ENCODE results near the gene PPP1R9B. TPM values are rescaled to one million over a fixed set of nuclear protein-coding genes. Genes with fewer than 3 reads are reported as not detected.
A peak's percentile ranks its signal among the peaks of the same experiment; 100 is the strongest.

PPP1R9B gene
- polyA plus RNA-seq, 1 donor from 2014 or later, result 4.2 TPM

DNA sequence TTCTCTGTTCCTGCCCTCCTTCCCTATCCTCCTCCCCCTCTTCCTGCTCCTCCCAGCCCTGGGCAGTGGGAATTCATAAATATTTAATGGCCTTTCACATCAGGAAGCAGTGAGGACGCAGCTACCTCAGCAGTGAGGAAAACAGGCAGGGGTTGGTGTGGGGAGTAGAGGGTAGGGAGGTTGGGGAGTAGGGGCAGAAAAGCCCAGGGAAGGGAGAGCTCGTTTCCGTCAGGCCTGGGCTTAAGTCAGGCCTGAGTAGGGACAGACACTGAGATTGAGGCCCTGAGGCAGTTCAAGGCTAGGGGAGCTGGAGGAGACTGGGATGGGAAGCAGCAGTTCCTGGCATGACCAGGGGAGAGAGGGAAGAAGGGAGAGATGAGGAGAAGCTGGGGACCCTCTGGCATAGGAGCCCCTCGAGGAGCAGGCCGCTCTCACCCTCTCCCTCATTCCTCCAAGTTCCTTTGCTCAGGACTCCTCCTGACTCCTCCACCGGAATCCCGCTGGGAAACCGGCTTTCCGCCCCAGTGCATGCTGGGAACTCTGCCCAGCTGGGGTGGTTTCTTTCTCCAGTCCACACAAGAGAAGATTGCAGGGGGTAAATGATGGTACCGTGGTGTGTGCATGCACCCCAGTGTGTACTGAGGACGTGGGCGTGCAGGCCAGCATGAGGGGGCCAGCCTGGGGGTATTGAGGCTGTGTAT is 26.7 kb downstream of the PPP1R9B start:
- Mint-ChIP-seq H3K27ac (no peak overlapping the region), H3K4me1 (peaks cover 7 to 9% (median 9%) of the 10 kb centered on the region in 3 donors), H3K36me3 (no peaks in the 10 kb centered on the region), H3K9me3 (no peaks in the 10 kb centered on the region), H3K4me3 (no peak overlapping the region), H3K27me3 (peaks cover 11% of the 10 kb centered on the region)

DNA sequence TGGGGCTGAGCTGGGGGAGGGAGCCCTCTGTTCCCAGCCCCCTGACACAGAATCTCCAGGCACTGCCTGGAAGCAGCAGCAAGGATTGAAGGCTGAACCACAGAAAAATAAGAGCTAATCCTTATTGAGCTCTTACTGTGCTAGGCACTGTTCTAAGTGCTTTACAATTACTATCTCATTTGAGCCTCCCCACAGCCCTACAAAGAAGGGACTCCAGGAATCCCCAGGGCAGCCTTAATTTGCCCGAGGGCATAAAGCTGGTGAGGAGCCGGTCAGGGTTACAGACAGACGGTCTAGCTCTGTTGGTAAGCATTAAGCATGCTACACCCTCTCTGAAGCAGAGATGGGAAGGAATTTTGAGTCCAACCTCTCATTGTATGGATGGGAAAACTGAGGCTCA is 27.5 kb downstream of the PPP1R9B start:
- no peaks in the 10 kb centered on the region for H3K36me3 Mint-ChIP-seq
- peaks cover 3 to 5% (median 5%) of the 10 kb centered on the region in 3 donors for H3K4me1 Mint-ChIP-seq
- no peak overlapping the region for H3K4me3 Mint-ChIP-seq
- H3K27ac Mint-ChIP-seq, result no peak overlapping the region
- H3K27me3 Mint-ChIP-seq, result peaks cover 9% of the 10 kb centered on the region
- no peaks in the 10 kb centered on the region for H3K9me3 Mint-ChIP-seq

DNA sequence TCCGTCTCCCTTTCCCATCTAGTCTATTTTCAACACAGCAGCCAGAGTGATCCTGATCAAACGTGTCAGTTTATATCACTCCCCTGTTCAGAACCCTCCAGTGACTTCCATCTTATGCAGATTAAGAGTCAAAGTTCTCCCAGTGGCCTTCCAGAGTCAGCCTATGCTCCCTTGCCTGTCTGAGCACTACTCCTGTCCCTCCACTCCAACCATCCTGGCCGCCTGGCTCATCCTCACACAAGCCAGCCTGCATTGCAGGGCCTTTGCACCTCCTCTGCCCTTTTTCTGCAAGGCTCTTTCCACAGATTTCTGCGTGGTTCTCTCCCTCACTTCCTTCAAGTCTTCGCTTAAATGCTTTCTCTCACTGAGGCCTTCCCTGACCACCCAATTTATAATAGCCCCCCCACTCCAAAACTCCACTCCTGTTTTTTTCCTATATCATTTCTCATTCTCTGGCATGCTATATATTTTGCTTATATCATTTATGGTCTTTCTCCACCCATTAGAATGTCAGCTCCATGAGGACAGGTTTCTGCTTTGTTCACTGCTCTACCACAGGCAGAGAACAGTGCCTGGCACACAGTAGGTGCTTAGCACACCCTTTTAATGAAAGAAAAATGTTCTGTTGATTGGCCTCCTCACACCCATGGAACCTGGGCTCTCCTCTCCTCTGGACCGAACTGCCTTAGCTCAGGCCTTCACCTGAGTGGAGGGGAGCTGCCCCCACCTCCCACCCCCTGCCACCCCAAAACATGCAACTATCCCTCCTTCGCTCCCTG is 29.8 kb downstream of the PPP1R9B start:
- Mint-ChIP-seq H3K4me3 (no peak overlapping the region), H3K9me3 (no peaks in the 10 kb centered on the region), H3K36me3 (no peaks in the 10 kb centered on the region), H3K27me3 (peaks cover 16% of the 10 kb centered on the region), H3K4me1 (peaks cover 5% of the 10 kb centered on the region in 3 donors), H3K27ac (no peak overlapping the region)

DNA sequence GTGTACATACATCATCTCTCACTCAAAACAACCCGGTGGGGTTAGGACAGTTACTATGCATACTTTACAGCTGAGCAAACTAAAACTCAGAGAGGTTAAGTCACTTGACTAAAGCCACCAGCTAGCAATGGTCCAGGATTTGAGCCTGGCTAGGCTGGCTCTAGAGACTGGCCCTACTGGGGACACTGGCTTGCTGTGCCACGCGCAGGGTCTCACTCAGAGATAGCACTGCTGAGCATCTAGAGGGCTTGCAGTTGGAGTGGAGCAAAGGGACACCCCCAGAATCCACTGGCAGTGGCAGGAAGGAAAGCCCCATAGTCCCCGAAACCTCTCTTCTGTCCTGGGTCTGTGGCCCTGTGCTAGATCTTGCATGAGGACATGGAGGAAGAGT is 31.7 kb downstream of the PPP1R9B start:
- peaks cover 22% of the 10 kb centered on the region for H3K27me3 Mint-ChIP-seq
- H3K4me1 Mint-ChIP-seq, result peaks cover 5 to 10% (median 7%) of the 10 kb centered on the region in 3 donors
- no peaks in the 10 kb centered on the region for H3K9me3 Mint-ChIP-seq
- H3K36me3 Mint-ChIP-seq, result no peaks in the 10 kb centered on the region
- no peak overlapping the region for H3K27ac Mint-ChIP-seq
- H3K4me3 Mint-ChIP-seq, result no peak overlapping the region

DNA sequence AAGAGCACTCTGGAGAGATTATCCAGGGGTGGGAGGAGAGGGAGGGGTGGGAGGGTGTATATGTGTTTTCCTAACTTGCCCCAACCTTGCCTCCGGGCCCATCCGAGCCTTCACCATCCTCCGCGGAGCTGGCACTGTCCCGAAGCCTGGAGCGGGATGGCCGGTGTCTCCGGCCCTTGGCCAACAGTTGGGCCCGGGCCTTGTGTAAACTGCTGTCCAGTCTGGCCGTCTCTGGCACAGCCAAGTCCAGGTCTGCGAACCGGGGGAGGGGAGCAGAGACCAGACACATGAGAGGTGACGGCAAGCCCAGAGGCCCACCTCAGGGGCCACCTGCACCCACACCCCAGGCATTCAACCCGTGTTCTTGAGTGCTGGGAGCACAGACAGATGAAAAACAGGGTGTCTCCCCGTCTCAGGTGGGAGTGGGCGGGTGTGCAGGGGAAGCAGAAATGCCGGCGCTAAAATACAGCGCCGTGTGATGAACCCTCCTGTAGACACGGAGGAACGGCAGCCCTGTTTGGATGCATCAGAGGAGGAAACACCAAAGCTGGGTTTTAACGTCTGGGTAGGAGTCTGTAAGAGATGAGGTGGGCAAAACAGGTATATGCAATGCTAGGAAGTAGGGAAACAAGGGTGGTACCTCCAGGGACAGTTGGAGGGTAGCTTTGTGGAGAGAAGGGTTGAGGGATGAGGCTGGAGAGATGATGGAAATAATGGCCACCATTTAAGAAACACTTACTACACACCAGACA is 32.2 kb downstream of the PPP1R9B start:
- peaks cover 22% of the 10 kb centered on the region for H3K27me3 Mint-ChIP-seq
- H3K27ac Mint-ChIP-seq, result no peak overlapping the region
- H3K9me3 Mint-ChIP-seq, result no peaks in the 10 kb centered on the region
- peak overlapping the region in 1 of 4 donors; percentile 56 for H3K4me3 Mint-ChIP-seq
- no peaks in the 10 kb centered on the region for H3K36me3 Mint-ChIP-seq
- peaks cover 5 to 10% (median 7%) of the 10 kb centered on the region in 3 donors for H3K4me1 Mint-ChIP-seq

DNA sequence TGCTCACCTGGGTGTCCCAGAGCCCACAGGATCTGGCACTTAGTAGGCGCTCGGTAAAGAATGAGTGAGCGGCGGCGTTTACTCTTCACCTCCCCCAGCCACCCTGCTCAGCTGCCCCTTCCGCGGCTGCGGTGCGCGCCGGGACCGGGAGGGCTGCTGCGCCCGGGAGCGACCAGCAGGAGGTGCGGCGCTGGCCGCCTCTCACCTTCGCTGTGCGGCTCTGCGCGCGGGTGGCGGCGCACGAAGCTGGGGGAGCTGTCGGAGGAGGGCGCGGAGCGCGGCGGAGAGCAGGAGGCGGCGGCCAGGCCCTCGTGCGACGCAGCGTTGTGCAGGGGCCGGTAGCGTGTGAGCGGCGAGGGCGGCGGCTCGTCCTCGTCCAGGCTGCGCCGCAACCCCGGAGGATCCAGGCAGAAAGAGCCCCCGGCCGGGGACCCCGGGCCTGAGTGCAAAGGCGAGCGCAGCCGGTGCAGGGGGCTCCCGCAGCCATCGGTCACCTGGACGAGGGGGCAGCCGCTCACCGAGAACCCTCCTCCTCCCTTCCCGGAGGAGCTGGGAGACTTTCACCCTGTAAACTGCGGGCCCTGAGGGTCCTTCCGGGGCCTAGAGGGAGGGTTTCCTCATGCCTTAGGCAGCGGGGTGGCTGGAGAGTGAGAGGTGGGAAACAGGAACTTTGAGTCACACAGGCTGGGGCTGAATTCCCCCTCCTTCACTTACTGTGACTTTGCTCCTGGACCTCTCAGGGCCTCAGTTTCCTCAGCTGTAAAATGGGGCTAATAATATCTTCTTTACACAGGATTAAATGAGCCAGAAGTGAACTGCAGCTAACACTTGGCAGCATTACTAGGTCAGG is 33.0 kb downstream of the PPP1R9B start:
- peaks cover 5 to 10% (median 7%) of the 10 kb centered on the region in 3 donors for H3K4me1 Mint-ChIP-seq
- peaks cover 20% of the 10 kb centered on the region for H3K27me3 Mint-ChIP-seq
- no peaks in the 10 kb centered on the region for H3K36me3 Mint-ChIP-seq
- no peak overlapping the region for H3K27ac Mint-ChIP-seq
- H3K4me3 Mint-ChIP-seq, result peak overlapping the region in 3 of 4 donors; percentile 38 to 87 (median 65)
- no peaks in the 10 kb centered on the region for H3K9me3 Mint-ChIP-seq

DNA sequence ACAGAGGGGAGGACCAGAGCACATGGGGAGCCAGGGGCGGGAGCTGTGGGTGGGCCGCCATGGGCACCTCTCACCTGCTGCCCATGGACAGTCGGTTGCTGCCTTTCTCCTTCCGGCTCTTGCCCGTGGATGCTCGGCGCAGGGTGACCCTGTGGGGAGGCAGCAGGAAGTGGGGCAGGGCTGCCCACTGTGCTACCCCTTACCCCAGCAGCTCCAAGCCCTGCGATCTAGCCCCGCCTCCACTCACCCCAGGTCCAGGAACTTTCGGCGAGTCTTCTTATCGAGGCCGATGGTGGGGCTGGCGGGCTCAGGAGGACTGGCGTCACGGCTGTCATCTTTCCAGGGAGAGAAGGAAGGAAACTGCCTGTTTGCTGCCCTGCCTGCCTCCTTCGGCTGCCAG is 34.7 kb downstream of the PPP1R9B start:
- Mint-ChIP-seq H3K9me3 (no peaks in the 10 kb centered on the region), H3K4me3 (no peak overlapping the region), H3K4me1 (peaks cover 5 to 10% (median 7%) of the 10 kb centered on the region in 3 donors), H3K36me3 (no peaks in the 10 kb centered on the region), H3K27ac (no peak overlapping the region), H3K27me3 (peaks cover 20% of the 10 kb centered on the region)

DNA sequence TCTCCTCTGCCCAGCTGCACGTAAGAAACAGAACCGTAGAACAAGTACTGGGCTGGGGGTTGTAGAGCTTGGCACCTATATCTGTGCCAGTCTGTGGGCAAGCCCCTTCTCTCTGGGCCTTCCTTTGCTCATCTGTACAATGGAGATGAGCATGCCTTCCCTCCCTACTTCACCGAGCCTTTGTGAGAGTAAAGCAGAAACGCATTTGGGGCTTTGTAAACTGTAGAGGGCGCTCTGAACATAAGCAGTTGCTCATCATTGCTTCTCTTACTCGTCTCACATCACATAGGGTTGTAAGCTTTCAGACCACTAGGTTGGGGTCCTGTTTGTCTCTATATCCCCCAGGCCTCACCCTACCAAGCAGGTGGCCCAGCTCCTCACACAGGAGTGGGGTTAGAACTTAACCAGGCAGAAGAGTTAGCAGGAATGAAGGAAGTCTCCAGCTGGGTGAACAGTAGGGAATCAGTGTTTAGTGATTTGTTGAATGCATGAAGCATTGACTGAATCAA is 35.6 kb downstream of the PPP1R9B start:
- H3K27me3 Mint-ChIP-seq, result peaks cover 20% of the 10 kb centered on the region
- no peaks in the 10 kb centered on the region for H3K36me3 Mint-ChIP-seq
- H3K27ac Mint-ChIP-seq, result peak overlapping the region in 2 of 3 donors; percentile 2 to 82
- no peaks in the 10 kb centered on the region for H3K9me3 Mint-ChIP-seq
- peak overlapping the region in 1 of 4 donors; percentile 2 for H3K4me3 Mint-ChIP-seq
- peaks cover 5 to 10% (median 7%) of the 10 kb centered on the region in 3 donors for H3K4me1 Mint-ChIP-seq

DNA sequence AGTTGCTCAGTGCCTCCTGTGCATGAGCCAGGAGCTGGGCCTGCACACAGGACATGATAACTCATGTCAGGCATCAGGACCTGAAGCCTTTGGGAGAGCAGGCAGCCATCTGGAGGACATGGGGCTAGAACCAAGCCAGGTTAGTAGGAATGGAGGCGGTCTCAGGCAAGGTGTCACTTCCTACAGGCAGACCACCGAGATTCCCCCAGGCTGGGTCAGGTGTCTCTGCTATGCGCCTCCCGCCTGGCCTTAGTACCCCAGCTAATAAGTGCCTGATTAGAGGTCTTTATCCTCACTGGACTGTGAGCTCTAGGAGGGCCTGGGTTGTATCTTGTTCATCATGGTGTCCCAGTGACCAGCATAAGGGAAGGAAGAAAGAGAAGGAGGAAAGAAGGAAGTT is 36.1 kb downstream of the PPP1R9B start:
- Mint-ChIP-seq H3K36me3 (no peaks in the 10 kb centered on the region), H3K9me3 (no peaks in the 10 kb centered on the region), H3K27me3 (peaks cover 20% of the 10 kb centered on the region), H3K4me3 (no peak overlapping the region), H3K4me1 (peaks cover 5 to 10% (median 7%) of the 10 kb centered on the region in 3 donors), H3K27ac (peak overlapping the region in 1 of 3 donors; percentile 82)

DNA sequence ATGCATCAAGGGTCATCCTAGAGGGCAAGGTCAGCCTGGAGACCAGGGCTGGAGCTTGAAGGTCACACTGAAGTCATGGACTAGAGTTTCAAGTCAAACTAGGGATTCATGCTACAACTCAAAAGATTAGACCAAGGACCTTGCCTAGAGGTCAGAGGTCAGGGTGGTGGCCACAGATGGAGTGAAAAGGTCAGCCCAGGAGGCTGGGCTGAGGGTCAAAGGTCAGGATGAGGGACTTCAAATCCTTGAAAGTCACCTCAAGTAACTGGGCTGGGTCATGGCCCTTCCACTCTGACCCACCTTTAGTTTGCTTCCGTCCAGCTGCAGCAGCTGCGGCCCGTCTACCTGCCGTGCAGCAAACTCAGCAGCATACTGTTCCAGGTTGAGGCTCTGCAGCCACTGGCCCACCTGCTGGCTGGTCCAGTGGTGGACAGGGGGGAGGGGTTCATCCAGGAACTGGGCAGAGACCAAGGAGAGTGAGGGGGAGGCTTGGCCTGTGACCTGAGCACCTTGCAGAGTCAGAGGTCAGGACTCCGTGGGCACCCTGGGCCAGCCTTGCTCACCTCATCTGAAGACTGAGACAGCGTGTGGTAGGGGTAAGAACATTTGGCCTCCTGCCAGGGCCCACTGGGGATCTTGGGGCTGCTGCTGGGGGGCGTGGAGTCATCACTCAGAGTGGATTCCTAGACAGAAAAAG is 36.7 kb downstream of the PPP1R9B start:
- peaks cover 20% of the 10 kb centered on the region for H3K27me3 Mint-ChIP-seq
- H3K4me3 Mint-ChIP-seq, result no peak overlapping the region
- H3K36me3 Mint-ChIP-seq, result peaks cover 1% of the 10 kb centered on the region
- H3K27ac Mint-ChIP-seq, result no peak overlapping the region
- peaks cover 5 to 12% (median 7%) of the 10 kb centered on the region in 3 donors for H3K4me1 Mint-ChIP-seq
- H3K9me3 Mint-ChIP-seq, result no peaks in the 10 kb centered on the region

DNA sequence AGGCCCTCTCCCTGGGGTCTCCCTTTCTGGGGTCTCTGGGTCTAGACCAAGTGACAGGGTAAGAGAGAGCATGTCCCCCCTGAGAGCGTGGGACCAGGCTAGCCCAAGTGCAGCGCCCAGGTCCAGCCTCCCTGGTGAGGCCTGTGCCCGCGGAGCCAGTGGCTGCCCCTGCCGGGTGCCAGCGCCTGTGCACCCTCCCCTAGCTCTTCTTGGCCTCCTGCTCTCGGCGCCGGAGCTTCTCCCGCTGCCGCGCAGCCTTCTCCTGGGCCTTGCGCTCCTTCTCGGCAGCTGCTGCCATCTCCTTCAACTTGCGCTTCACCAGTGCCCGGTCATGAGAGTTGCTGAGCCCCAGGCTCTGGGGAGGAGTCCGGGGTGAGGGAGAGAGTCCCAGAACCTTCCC is 37.8 kb downstream of the PPP1R9B start:
- Mint-ChIP-seq H3K27me3 (peaks cover 17% of the 10 kb centered on the region), H3K4me1 (peaks cover 5 to 12% (median 7%) of the 10 kb centered on the region in 3 donors), H3K9me3 (no peaks in the 10 kb centered on the region), H3K4me3 (no peak overlapping the region), H3K36me3 (peaks cover 3% of the 10 kb centered on the region), H3K27ac (no peak overlapping the region)

DNA sequence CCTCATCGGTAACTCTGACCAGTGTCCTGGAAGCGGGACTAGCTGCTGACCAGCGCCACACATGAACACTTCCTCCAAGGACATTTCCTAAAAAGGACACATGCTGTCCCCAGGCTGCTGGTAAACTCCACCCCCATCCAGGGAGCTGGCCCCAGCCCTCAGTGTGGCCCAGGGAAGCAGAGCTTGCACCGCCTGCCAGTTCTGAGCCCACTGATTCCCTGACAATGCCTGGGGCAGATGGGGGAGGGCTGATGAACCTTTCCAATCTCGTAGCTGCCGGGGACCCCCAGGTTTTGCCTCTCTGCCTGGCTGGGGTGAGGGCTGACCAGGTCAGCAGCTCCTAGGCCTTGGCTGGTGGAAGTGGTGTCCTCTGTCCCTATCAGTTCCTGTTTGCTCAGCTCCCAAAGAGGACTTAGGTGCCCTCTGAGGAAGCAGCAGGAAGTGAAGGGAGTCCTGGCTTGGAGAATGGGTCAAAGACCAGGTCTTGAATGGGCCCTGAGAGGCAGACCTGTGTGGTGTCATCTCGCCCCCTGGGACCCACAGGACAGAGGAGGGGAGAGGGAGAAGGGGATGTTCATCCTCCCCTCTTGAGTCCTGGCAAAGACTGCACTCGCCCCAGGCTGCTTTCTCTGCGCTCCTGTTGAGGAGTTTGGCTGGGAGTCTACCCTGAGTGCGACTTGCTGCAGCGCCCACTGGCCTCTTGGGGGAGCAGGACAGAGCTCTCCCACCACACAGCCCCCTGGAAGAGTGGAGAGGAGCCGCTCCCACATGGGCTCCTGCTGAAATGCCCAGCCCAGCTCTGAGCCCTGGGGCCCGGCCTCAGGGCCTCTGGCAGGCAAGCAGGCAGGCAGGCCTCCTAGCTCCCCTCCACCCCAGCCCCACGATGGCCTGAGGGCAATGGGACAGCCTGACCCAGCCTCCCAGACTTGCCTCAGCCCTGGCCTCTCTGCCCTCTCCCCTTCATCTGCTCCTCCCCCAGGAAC is 38.5 kb downstream of the PPP1R9B start:
- peaks cover 4 to 11% (median 5%) of the 10 kb centered on the region in 3 donors for H3K4me1 Mint-ChIP-seq
- peaks cover 3% of the 10 kb centered on the region for H3K36me3 Mint-ChIP-seq
- H3K27me3 Mint-ChIP-seq, result peaks cover 15% of the 10 kb centered on the region
- H3K4me3 Mint-ChIP-seq, result no peak overlapping the region
- no peak overlapping the region for H3K27ac Mint-ChIP-seq
- H3K9me3 Mint-ChIP-seq, result no peaks in the 10 kb centered on the region
